MM.1S (cell line): ENCODE data around the gene ELMO1.

Experiments
- EZH2phosphoT487 ChIP-seq: fragments of 300-600 bp; sonication (generic); IDR thresholded peaks from 2 replicates; pipeline ENCODE4 v1.6.1; 2018; ENCODE audit warnings: antibody characterized with exemption, low read length
- TF ChIP-seq, protein P1 (sequence below): fragments of 300-600 bp; sonication (generic); IDR thresholded peaks from 2 replicates; pipeline ENCODE4 v1.5.1; 2016; ENCODE audit warnings: antibody characterized with exemption, low read length, mixed read lengths

DNA sequence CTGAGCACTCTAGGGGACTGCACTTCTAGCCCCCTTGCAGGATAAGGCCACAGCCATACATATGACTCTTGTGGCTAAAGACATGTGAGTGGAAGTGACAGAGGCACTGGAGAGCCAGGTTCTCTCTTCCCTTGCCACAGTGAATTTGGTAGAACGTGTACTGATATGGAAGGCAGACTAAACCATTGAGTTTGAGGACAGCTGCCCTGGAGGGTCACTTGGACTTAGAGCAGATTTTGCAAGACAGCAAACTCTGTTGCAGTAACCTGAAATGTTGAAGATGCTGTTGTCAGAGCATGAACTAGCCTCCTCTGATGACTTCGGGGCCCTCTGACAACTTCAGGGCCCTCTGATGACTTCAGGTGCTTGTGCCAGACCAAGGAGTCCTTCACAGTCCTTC, 85.9 kb downstream of the ELMO1 start:
- TF ChIP-seq, protein P1, sequence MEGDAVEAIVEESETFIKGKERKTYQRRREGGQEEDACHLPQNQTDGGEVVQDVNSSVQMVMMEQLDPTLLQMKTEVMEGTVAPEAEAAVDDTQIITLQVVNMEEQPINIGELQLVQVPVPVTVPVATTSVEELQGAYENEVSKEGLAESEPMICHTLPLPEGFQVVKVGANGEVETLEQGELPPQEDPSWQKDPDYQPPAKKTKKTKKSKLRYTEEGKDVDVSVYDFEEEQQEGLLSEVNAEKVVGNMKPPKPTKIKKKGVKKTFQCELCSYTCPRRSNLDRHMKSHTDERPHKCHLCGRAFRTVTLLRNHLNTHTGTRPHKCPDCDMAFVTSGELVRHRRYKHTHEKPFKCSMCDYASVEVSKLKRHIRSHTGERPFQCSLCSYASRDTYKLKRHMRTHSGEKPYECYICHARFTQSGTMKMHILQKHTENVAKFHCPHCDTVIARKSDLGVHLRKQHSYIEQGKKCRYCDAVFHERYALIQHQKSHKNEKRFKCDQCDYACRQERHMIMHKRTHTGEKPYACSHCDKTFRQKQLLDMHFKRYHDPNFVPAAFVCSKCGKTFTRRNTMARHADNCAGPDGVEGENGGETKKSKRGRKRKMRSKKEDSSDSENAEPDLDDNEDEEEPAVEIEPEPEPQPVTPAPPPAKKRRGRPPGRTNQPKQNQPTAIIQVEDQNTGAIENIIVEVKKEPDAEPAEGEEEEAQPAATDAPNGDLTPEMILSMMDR, result no peak
- no peak for TF ChIP-seq EZH2phosphoT487
